Muscle layer of colon (tissue), 2 donors: Measurements from ENCODE around the gene FOXO3.

Source experiments
- H3K27ac ChIP-seq: one replicate; pipeline ENCODE4 v1.7.0; 2013; ENCODE audit warnings: low read depth, mild to moderate bottlenecking, low read length, moderate library complexity
- H3K27me3 ChIP-seq, 2 donors: one replicate each; pipeline ENCODE4 v1.7.0; 2013; ENCODE audit warnings: low read length in 2 of 2, mild to moderate bottlenecking in 2 of 2; ENCODE audit not compliant: insufficient read depth in 2 of 2, control insufficient read depth in 1 of 2
- H3K36me3 ChIP-seq: one replicate; pipeline ENCODE4 v1.7.0; 2013; ENCODE audit warnings: mild to moderate bottlenecking, low read length; ENCODE audit not compliant: insufficient read depth
- H3K4me1 ChIP-seq: one replicate; pipeline ENCODE4 v1.7.0; 2013; ENCODE audit warnings: mild to moderate bottlenecking, low read length; ENCODE audit not compliant: insufficient read depth
- H3K4me3 ChIP-seq, 2 donors: one replicate each; pipeline ENCODE4 v1.7.0; 2013; ENCODE audit warnings: low read length in 2 of 2, low read depth in 1 of 2, mild to moderate bottlenecking in 1 of 2, moderate library complexity in 1 of 2
- H3K9ac ChIP-seq: one replicate; pipeline ENCODE4 v1.7.0; 2013; ENCODE audit warnings: low read length
- H3K9me3 ChIP-seq: one replicate; pipeline ENCODE4 v1.7.0; 2013; ENCODE audit warnings: mild to moderate bottlenecking, low read length
- donor health status: abdominal sarcoma.
- donor health status: Adenocarcinoma of cecum.

The FOXO3 gene

DNA sequence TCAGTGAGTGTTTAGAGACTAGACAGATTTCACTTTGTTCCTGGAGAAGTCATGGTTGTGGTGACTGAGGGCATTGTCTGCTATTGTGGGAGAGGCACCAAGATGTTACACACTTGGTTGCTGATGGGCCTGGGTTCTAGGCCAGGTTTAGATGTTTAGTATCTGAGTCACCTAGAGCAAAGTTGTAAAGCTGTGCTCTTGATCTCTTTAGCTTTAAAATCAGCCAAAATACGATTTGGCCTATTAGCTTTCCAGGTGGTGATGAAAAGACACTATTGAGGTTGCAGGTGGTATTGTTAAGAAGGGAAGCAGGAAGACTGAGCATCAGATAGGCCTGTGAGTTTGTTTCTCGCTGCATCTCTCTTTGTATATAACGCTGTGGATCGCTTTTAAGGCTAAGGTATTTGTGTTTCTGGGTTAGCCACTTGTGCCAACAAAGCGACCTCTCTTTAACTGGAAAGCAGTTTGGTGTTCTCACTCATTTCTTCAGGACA is 48.6 kb downstream of the FOXO3 start:
- H3K27me3 ChIP-seq, result no peaks in the 10 kb centered on the region
- H3K9me3 ChIP-seq, result no peaks in the 10 kb centered on the region
- no peaks in the 10 kb centered on the region for H3K36me3 ChIP-seq
- H3K4me3 ChIP-seq, result no peak overlapping the region
- no peak overlapping the region for H3K9ac ChIP-seq
- H3K4me1 ChIP-seq, result peaks cover 49% of the 10 kb centered on the region
- peak overlapping the region; percentile 61 for H3K27ac ChIP-seq

DNA sequence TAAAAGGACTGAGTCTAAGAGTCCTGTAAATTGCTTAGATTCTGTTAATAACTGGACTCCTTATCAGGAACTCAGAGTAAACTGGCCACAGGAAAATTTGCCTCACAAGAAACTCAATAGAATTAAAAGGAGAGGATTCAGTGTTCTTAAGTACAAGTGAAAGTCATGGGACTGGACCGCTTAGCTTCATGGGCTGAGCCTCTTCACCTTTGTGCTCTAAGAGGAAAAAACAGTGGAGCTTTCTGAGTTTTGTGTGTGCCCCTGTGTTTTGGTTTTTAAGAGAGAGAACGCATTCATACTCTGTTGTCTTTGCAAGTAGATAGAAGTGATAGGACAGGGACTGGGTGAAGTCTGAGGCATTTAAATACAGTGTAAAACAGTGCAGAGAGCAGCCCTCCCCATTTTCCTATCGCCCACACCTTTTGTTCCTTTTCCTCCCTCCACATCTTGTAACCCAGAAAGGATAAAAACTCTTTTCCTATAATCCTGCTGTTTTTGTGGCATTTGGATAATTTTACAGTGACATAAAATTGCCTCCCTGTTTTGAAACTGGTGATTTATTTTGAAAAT is 49.6 kb downstream of the FOXO3 start:
- H3K9ac ChIP-seq, result no peak overlapping the region
- H3K27ac ChIP-seq, result peak overlapping the region; percentile 22
- peaks cover 49% of the 10 kb centered on the region for H3K4me1 ChIP-seq
- no peaks in the 10 kb centered on the region for H3K36me3 ChIP-seq
- H3K9me3 ChIP-seq, result no peaks in the 10 kb centered on the region
- H3K27me3 ChIP-seq, result no peaks in the 10 kb centered on the region
- no peak overlapping the region for H3K4me3 ChIP-seq

DNA sequence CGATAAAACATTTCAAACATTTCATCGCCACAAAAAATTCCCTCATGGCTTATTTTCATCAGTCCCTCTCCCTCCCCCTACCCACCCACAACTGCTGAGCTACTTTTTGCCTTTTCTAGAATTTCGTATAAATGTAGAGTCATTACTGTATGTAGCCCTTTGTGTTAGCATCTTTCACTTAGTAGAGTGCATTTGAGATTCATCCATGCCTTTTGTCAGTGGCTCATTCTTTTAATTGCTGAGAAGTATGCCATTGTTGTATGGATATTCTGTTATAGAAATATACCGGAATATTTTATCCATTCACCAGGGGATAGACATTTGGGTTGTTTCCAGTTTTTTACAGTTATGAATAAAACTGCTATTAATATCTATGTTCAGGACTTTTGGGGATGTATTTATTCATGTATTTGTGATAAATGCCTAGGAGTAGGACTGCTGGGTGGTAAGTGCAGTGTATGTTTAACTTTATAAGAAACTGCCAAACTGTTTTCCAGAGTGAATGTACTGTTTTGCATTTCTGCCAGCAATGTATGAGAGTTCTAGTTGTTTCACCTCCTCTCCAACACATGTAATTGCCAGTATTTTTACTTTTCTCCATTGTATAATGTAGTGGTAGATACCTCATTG is 50.4 kb downstream of the FOXO3 start:
- peaks cover 45% of the 10 kb centered on the region for H3K4me1 ChIP-seq

DNA sequence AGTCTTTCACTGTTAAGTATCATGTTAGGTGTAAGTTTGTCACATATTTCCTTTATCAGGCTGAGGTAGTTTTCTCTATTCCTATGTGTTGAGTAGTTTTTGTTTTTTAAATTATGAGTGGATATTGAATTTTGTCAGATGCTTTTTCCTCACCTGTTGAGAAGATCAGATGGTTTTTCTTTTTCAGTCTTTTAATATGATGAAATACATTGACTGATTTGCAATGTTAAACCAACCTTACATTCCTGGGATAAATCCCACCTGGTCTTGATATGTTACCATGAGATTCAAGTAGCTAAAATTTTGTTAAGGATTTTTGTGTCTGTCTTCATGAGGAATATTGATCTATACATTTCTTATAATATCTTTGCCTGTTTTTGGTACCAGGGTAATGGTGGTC is 52.1 kb downstream of the FOXO3 start:
- H3K27me3 ChIP-seq, result no peaks in the 10 kb centered on the region
- no peak overlapping the region for H3K9ac ChIP-seq
- no peaks in the 10 kb centered on the region for H3K36me3 ChIP-seq
- H3K27ac ChIP-seq, result no peak overlapping the region
- no peak overlapping the region for H3K4me3 ChIP-seq
- H3K9me3 ChIP-seq, result no peaks in the 10 kb centered on the region
- H3K4me1 ChIP-seq, result peaks cover 49% of the 10 kb centered on the region

More for the DNA sequence above, 50.4 kb downstream of the FOXO3 start:
- Histone ChIP-seq H3K4me3 (no peak overlapping the region), H3K27ac (no peak overlapping the region), H3K9me3 (no peaks in the 10 kb centered on the region), H3K27me3 (no peaks in the 10 kb centered on the region), H3K36me3 (no peaks in the 10 kb centered on the region), H3K9ac (no peak overlapping the region)

DNA sequence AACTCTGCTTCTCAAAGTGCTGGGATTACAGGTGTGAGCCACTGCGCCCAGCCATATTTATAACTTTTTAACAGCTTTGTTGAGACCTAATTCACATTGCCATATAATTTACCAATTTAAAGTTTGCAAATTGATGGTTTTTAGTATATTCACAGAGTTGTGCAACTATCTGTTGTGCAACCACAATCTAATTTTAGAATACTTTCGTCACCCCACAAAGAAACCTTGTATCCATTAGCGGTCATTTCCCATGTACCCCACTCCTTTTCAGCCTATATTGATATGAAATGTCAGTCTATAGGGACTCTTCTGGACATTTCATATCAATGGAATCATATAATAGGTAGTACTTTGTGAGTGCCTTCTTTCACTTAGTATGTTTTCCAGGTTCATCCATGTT is 55.8 kb downstream of the FOXO3 start:
- no peak overlapping the region for H3K27ac ChIP-seq

DNA sequence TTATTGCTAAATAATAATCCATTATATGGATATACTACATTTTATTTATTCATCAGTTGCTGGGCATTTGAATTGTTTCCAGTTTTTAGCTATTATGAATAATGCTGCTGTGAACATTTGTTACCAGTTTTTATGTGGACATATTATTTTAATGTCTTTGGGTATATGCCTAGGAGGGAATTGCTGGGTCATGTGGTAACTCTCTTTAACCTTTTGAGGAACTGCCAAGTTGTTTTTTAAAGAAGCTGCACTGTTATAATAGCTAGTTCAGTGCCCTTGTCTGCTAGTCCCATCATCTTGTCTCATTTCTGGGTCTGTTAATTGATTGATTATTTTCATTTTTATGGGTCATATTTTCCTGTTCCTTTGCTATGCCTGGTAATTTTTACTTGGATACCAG is 56.3 kb downstream of the FOXO3 start:
- Histone ChIP-seq H3K4me3 (no peak overlapping the region), H3K27me3 (no peaks in the 10 kb centered on the region), H3K36me3 (no peaks in the 10 kb centered on the region), H3K27ac (no peak overlapping the region), H3K9me3 (no peaks in the 10 kb centered on the region), H3K4me1 (peaks cover 52% of the 10 kb centered on the region), H3K9ac (no peak overlapping the region)

More for the DNA sequence above, 55.8 kb downstream of the FOXO3 start:
- Histone ChIP-seq H3K9ac (no peak overlapping the region), H3K4me3 (no peak overlapping the region), H3K27me3 (no peaks in the 10 kb centered on the region), H3K4me1 (peaks cover 47% of the 10 kb centered on the region), H3K36me3 (no peaks in the 10 kb centered on the region), H3K9me3 (no peaks in the 10 kb centered on the region)

DNA sequence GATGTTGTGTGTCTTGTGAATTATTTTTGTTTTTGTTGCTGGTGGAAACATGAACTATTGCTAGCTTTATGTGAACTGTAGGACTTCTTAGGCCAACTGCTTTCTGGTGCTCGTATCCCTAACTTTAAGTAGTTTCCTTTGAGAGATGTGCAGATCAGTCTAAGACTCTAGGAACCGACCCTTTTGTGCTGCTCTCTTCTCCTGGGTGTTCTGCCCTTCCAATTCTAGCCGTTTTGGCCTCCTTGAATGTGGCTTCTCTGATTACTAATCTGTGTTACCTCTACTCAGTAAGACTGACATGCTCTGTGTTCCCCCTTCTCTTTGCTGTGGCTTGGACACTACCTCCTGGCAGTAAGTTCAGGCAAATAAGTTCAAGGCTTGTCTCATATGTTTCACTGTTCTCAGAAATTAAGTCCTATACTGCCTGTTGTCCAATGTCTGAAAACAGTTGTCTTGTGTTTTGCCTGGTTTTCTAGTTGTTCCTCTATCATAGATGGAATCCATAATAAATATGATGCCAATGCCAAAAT is 58.0 kb downstream of the FOXO3 start:
- no peak overlapping the region for H3K9ac ChIP-seq
- no peak overlapping the region for H3K4me3 ChIP-seq
- H3K27me3 ChIP-seq, result no peaks in the 10 kb centered on the region
- H3K36me3 ChIP-seq, result no peaks in the 10 kb centered on the region
- H3K4me1 ChIP-seq, result peaks cover 69% of the 10 kb centered on the region
- no peak overlapping the region for H3K27ac ChIP-seq
- H3K9me3 ChIP-seq, result no peaks in the 10 kb centered on the region

DNA sequence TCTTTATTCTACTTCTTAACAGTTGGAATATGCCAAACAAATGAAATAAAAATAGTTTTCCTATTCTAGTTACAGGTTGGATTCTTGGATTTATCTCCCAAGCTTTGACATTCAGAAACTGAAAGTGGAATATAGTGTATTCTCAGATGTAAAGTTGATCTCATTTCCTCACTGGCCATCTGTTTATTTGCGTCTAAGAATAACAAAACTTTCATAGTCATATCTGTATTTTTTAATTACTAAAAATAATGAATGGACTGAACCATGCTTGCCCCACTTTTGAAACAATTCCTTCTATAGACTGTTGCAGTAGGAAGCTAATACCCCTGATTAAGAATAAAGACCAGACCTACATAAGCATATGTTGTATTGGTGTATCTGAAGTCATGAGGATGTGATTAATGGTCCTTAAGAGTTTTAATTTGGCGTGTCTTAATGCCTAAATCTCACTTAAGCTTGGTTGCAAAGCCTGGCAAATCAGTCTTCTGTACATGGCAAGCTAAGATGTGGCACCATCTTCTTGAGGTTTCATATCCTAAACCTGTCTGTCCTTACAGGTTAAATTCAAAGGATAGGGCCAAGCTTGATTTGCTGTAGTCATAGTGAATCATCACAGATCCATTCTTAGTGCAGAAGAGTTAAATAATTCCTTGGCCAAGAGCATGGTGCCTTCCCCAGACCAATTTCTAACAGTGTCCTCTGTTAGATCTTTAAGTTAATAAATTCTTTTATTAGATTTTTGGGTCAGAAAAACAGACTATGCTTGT is 58.9 kb downstream of the FOXO3 start:
- Histone ChIP-seq H3K36me3 (no peaks in the 10 kb centered on the region), H3K9ac (no peak overlapping the region), H3K27me3 (no peaks in the 10 kb centered on the region), H3K9me3 (no peaks in the 10 kb centered on the region), H3K27ac (peak overlapping the region; percentile 17), H3K4me1 (peaks cover 77% of the 10 kb centered on the region), H3K4me3 (no peak overlapping the region)

DNA sequence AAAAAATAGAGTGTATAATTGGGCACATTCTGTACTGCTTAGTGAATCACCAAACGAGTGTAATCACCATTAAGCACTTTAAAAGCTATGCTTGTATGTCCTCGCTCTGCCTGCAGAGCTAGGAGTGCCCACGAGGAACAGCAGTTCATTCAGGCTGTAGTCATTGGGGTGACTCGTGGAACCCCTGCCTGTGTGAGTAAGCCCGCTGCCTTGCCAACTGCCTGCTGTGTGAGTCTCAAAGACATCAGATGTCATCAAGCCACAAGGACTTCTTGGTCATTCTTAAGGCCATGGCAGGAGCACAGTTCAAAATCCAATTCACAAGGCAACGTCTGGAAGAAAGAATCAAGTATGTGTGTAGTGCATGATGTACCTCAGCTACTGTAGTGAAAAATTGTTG is 60.4 kb downstream of the FOXO3 start:
- Histone ChIP-seq H3K27me3 (no peaks in the 10 kb centered on the region), H3K9ac (no peak overlapping the region), H3K9me3 (no peaks in the 10 kb centered on the region), H3K36me3 (no peaks in the 10 kb centered on the region), H3K4me3 (no peak overlapping the region), H3K4me1 (peaks cover 92% of the 10 kb centered on the region), H3K27ac (no peak overlapping the region)

DNA sequence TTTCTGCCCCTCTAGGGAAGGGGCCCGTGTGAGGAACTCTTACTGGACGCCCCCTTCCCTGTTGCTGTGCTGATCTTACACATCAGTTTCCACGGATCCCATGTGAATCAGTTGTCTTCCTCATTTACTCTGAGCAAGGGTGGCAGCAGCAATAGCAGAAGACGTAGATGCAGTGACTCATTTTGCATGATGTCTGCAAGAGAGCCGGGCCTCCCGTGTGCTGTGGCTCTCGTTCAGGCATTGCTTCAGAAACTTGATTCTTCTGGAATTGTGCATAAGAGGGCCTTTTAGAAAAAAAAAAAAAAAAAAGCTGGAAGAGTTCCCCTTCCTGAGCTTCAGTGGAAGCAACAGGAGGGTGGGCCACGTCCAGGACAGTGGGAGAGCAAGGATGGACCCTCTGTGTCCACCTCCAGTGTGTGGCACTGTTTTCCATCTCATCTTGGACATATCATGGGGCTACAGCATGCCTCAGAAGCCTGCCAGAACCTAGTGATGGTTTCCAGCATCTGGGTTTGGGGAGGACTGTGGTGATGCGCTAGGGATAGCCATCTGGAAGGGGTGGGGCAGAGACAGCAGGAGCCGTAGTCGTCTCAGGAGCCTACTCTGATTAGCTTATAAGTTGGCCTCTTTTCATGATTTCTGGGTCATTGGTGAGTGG is 62.1 kb downstream of the FOXO3 start:
- Histone ChIP-seq H3K9ac (no peak overlapping the region), H3K4me1 (peaks cover 86% of the 10 kb centered on the region), H3K27ac (no peak overlapping the region)

DNA sequence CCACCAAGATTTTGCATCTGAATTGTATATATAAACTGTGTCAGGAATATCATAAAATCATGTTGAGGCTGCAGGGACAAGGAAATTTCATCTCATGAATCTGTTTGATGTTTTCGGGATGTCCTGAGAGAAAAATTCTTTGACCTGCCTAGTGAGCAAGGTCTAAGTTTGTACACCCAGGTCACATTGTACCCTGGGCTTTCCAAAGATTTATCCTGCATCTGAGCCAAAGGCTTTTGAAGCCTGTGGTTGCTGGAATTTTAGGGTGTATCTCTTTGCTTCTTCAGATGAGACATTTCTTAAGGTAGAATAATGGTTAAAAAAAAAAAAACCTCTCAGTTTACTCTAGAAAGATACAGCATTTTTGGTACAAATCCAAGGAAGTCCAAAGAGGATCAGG is 63.3 kb downstream of the FOXO3 start:
- no peaks in the 10 kb centered on the region for H3K27me3 ChIP-seq
- H3K4me1 ChIP-seq, result peaks cover 85% of the 10 kb centered on the region
- no peaks in the 10 kb centered on the region for H3K9me3 ChIP-seq
- no peaks in the 10 kb centered on the region for H3K36me3 ChIP-seq
- no peak overlapping the region for H3K9ac ChIP-seq
- no peak overlapping the region for H3K27ac ChIP-seq
- H3K4me3 ChIP-seq, result no peak overlapping the region

More for the DNA sequence above, 62.1 kb downstream of the FOXO3 start:
- Histone ChIP-seq H3K36me3 (no peaks in the 10 kb centered on the region), H3K9me3 (no peaks in the 10 kb centered on the region), H3K4me3 (no peak overlapping the region), H3K27me3 (no peaks in the 10 kb centered on the region)
